ENCODE measurements around the gene MRTFA. TPM values are rescaled to one million over a fixed set of nuclear protein-coding genes. Genes with fewer than 3 reads are reported as not detected.

MRTFA gene
- total and polyA plus RNA-seq, 8 donors: 13.6 to 35.3 (median 24.1) TPM

DNA sequence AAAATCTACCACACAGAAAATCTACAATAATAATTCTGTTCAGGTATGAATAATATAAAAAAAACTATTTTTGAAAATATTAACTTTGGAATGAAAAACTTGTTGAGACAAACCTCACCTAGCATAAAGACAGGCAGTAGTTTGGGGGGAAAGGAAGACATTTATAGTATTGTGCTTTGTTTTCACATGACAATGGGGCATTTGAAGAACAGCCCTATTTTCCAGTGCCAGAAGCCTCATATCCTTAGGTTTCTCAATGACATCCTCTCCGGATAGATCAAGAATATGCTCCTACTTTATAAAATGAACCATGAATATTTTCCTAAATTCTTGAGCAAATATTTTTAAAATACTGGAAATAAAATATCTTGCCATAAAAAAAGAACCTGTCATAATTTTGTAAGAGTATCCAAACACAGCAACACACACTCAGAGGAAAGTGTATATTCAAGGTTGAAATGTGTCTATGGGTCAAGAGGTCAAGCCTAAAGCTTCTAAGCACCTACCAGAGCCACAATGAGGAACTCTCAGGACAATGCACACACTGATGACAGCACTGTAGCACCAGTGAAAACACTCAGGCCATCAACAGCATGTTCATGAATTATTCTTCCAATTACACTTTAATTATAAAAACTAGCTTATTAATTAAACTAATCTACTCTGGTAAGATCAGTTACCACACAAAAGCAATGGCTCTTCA, 68.7 kb downstream of the MRTFA start:
- 71 to 79% methylated on average over 1 of the region's 1 CpG for WGBS, 2 donors
- TF ChIP-seq, protein P1, sequence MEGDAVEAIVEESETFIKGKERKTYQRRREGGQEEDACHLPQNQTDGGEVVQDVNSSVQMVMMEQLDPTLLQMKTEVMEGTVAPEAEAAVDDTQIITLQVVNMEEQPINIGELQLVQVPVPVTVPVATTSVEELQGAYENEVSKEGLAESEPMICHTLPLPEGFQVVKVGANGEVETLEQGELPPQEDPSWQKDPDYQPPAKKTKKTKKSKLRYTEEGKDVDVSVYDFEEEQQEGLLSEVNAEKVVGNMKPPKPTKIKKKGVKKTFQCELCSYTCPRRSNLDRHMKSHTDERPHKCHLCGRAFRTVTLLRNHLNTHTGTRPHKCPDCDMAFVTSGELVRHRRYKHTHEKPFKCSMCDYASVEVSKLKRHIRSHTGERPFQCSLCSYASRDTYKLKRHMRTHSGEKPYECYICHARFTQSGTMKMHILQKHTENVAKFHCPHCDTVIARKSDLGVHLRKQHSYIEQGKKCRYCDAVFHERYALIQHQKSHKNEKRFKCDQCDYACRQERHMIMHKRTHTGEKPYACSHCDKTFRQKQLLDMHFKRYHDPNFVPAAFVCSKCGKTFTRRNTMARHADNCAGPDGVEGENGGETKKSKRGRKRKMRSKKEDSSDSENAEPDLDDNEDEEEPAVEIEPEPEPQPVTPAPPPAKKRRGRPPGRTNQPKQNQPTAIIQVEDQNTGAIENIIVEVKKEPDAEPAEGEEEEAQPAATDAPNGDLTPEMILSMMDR (IDR thresholded peaks at IDR 0.05): no peak
- no peaks in the 10 kb centered on the region for H3K4me1 ChIP-seq
- no peaks in the 10 kb centered on the region for H3K9me3 ChIP-seq
- ATAC-seq (no peak), FAIRE-seq (no peak), DNase-seq (no peak)
- H3K27ac ChIP-seq: no peak overlapping the region
- H3K36me3 ChIP-seq: no peaks in the 10 kb centered on the region
- intact Hi-C loops (cut with DNase I): no loop called here
- no peak overlapping the region for H3K4me3 ChIP-seq
- H3K27me3 ChIP-seq: no peaks in the 10 kb centered on the region

DNA sequence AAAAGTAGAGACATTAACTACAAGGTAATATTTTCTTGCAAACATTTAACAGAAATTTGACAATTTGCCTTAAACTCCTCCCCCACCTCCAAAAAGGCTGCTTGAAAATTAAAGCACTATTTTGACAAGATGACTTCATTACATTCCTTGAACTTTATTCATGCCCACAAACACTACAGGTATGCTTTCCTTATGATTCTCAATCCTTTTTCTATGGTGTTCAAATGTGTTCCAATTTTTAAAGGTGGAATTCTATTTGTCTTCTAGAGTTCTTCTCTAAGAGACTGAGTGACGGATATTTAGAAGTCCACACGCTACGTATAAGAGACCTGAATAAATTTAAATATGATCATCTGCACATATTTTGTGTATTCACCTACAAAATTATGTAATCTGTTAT, 69.4 kb downstream of the MRTFA start:
- H3K4me3 ChIP-seq: no peak overlapping the region
- H3K27me3 ChIP-seq: no peaks in the 10 kb centered on the region
- ATAC-seq: no peak
- DNase-seq: no peak
- H3K4me1 ChIP-seq: no peaks in the 10 kb centered on the region
- intact Hi-C loops (cut with DNase I): no loop called here
- no peaks in the 10 kb centered on the region for H3K36me3 ChIP-seq
- 94 to 95% methylated on average over 3 of the region's 3 CpGs for WGBS, 2 donors
- H3K27ac ChIP-seq: no peak overlapping the region
- TF ChIP-seq, protein P1 (IDR thresholded peaks at IDR 0.05): no peak
- no peak for FAIRE-seq
- no peaks in the 10 kb centered on the region for H3K9me3 ChIP-seq

DNA sequence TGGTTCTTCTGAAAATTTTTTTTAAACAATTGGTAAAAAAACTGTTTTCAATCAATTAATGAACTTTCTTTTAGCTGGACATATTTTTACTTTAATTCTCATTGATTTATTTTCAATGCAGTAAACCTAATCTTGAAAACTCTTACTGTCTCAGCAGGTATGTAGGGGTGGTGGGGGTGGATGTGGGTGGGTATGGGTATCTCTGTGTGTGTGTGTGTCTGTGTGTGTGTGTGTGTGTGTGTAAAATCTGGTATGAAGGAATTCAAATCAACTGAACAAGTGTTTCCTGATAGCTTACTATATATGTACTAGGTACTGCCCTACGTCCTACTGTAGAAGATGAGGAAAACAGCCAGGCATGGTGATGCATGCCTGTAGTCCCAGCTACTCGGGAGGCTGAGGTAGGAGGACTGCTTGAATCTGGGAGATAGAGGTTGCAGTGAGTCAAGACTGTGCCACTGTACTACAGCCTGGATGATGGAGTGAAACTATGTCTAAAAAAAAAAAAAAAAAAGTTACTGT, 75.5 kb downstream of the MRTFA start:
- ATAC-seq: no peak
- Histone ChIP-seq H3K27ac (no peak overlapping the region), H3K27me3 (no peaks in the 10 kb centered on the region), H3K36me3 (no peaks in the 10 kb centered on the region), H3K9me3 (no peaks in the 10 kb centered on the region), H3K4me1 (no peaks in the 10 kb centered on the region), H3K4me3 (no peak overlapping the region)
- DNase-seq: no peak
- 92% methylated on average over 2 of the region's 2 CpGs for WGBS, 2 donors
- FAIRE-seq: no peak
- intact Hi-C loops (cut with DNase I): no loop called here
- TF ChIP-seq, protein P1 (IDR thresholded peaks at IDR 0.05): no peak

DNA sequence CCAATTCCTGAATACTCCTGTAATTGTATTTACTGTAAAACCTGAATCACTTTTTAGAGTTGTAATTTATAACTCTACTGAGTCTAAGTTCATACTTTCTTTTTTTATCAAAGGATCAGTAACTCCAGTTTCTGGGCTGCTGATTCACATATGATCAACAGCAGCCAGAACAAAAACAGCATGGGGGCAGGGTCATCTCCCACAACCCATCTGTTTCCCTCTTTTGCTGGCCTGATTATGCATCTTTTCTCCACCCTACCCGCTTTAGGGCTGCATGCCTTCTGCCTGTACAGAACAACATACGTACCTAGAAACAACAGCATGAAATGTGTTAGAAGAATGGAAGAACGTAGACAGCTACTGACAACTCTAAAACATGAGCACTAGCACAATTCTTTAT, 76.0 kb downstream of the MRTFA start:
- Histone ChIP-seq H3K4me3 (no peak overlapping the region), H3K36me3 (no peaks in the 10 kb centered on the region), H3K9me3 (no peaks in the 10 kb centered on the region), H3K4me1 (no peaks in the 10 kb centered on the region), H3K27me3 (no peaks in the 10 kb centered on the region), H3K27ac (no peak overlapping the region)
- intact Hi-C loops (cut with DNase I): no loop called here
- 93 to 96% methylated on average over 3 of the region's 3 CpGs for WGBS, 2 donors
- FAIRE-seq (no peak), DNase-seq (no peak), ATAC-seq (no peak)
- TF ChIP-seq, protein P1 (IDR thresholded peaks at IDR 0.05): no peak

DNA sequence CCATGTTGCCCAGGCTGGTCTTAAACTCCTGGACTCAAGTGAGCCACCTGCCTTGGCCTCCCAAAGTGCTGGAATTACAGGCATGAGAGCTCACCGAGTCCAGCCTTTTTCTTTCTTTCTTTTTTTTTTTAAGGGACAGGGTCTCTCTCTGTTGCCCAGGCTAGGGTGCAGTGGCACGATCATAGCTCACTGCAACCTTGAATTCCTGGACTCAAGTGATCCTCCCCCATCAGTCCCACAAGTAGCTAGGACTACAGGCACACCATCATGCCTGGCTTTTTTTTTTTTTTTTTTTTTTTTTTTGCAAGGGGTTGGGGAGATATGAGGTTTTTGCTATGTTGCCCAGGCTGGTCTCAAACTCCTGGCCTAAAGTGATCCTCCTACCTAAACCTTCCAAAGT, 78.5 kb downstream of the MRTFA start:
- Histone ChIP-seq H3K36me3 (no peaks in the 10 kb centered on the region), H3K27ac (no peak overlapping the region), H3K4me3 (no peak overlapping the region), H3K27me3 (no peaks in the 10 kb centered on the region), H3K4me1 (no peaks in the 10 kb centered on the region), H3K9me3 (no peaks in the 10 kb centered on the region)
- no peak for FAIRE-seq
- no peak for DNase-seq
- WGBS, 2 donors: 85 to 90% methylated on average over 2 of the region's 2 CpGs
- intact Hi-C loops (cut with DNase I): no loop called here
- no peak for ATAC-seq
- TF ChIP-seq, protein P1 (IDR thresholded peaks at IDR 0.05): no peak
